Measurements from ENCODE around the gene UNC93B1. TPM values are rescaled to one million over a fixed set of nuclear protein-coding genes. Genes with fewer than 3 reads are reported as not detected.
"Not testable (repeated sequence)": the region's sequence is repeated elsewhere in the genome, so short reads cannot be mapped to it uniquely, and the experiment has no call there.

UNC93B1 gene
- total RNA-seq, 2 donors from 2014 or later = 51.9 to 52.8 TPM

DNA sequence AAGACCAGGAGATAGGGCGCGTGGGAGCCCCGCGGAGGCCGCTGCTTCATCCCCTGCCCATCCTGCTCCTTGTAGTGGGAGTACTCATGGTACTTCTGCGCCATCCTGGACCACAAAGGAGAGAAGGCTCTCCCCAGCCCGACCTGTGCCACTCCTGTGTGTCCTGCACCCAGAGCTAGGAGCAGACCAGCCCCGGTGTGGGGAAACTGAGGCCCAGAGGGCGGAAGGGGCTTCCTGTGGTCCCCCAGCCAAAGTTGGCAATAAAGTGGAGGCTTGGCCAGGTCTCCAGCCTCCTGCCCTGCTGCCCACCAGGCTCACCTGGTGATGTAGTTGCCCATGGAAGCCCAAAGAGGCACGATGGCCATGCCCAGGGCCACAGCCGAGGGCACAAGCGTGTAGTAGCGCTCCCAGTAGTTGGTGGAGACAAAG, 4.7 kb downstream of the UNC93B1 start:
- ATAC-seq = no peak
- no peak for DNase-seq
- intact Hi-C loops (cut with DNase I, micrococcal nuclease) = no loop called here

- ATAC-seq (no peak), DNase-seq (no peak)
- intact Hi-C loops (cut with DNase I, micrococcal nuclease) = no loop called here
Measured at GRCh38 chr11:67998150-67999045, 5.5 kb downstream of the UNC93B1 start.

GRCh38 chr11:67997475-67997921, 6.4 kb downstream of the UNC93B1 start:
- intact Hi-C loops (cut with DNase I, micrococcal nuclease) = no loop called here
- ATAC-seq = peak; percentile 50
- peak in 1 of 2 donors; percentile 61 for DNase-seq

- DNase-seq (peak; percentile 86 to 94), ATAC-seq (peak; percentile 93)
- intact Hi-C loops (cut with DNase I, micrococcal nuclease) = no loop called here
Measured at GRCh38 chr11:67996622-67997474, 7.0 kb downstream of the UNC93B1 start.

DNA sequence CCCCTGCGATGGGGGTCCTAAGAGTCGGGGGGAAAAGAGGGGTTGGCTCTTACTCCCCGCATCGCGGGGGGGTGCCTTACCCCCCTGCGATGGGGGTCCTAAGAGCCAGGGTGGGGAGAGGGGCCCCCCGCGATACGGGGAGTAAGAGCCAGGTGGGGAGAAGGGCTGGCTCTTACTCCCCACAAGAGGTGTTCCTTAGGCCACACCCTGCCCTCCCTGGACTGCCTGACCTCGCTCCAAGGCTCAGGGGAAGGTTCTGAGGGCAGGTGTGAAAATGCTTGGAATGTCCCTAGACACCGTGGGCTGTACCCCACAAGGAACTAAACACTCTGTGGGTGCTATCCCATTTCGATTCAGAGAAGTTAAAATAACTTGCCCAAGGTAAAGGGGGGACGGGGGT, 7.8 kb downstream of the UNC93B1 start:
- intact Hi-C loops (cut with DNase I, micrococcal nuclease) = no loop called here
- ATAC-seq (no peak), DNase-seq (no peak)

DNA sequence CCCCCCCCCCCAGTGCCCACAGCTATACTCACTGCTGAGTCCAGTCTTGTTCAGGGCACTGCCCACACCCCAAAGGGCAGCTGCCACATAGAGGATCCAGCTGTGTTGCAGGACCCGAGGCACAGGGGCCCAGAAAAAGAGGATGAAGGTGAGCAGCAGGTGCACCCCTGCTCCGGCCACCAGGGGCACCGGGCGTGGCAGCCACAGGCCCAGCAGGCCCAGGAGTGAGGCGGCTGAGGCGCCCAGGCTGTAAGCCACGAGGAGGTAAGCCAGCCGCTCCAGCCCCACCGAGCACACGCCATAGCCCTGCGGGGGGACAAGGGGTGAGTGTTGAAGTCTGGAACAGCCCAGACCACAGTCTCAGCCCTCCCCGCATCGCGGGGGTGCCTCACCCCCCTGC, 8.3 kb downstream of the UNC93B1 start:
- DNase-seq = not testable (repeated sequence)

GRCh38 chr11:67995129-67995528, 8.8 kb downstream of the UNC93B1 start:
- DNase-seq; intact Hi-C loops (cut with DNase I, micrococcal nuclease); ATAC-seq: not testable (repeated sequence)

More for the DNA sequence above, 8.3 kb downstream of the UNC93B1 start:
- intact Hi-C loops (cut with DNase I, micrococcal nuclease); ATAC-seq: not testable (repeated sequence)

GRCh38 chr11:67994387-67994786, 9.5 kb downstream of the UNC93B1 start:
- DNase-seq; ATAC-seq; intact Hi-C loops (cut with DNase I, micrococcal nuclease): not testable (repeated sequence)

DNA sequence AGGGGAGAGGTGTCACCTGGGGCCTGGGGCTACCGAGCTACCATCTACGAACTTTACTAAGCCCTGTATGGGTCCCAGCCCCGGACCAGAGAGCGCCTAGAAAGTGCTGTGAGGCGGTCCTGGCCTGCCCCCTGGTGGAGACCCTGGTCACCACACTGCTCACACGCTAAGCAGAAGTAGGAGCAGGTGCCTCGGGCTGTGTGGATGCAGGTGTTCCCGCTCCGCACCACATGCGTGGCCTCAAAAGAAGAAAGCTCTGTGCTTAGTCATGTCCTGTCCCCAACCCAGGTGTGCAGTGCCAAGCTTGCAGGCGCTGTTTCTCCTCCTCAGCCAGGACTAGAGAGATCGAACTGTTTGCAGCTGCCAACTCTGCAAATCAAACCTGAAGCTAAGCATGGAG, 10.1 kb downstream of the UNC93B1 start:
- intact Hi-C loops (cut with DNase I, micrococcal nuclease); ATAC-seq: not testable (repeated sequence)
- DNase-seq = peak; percentile 49 to 56

DNA sequence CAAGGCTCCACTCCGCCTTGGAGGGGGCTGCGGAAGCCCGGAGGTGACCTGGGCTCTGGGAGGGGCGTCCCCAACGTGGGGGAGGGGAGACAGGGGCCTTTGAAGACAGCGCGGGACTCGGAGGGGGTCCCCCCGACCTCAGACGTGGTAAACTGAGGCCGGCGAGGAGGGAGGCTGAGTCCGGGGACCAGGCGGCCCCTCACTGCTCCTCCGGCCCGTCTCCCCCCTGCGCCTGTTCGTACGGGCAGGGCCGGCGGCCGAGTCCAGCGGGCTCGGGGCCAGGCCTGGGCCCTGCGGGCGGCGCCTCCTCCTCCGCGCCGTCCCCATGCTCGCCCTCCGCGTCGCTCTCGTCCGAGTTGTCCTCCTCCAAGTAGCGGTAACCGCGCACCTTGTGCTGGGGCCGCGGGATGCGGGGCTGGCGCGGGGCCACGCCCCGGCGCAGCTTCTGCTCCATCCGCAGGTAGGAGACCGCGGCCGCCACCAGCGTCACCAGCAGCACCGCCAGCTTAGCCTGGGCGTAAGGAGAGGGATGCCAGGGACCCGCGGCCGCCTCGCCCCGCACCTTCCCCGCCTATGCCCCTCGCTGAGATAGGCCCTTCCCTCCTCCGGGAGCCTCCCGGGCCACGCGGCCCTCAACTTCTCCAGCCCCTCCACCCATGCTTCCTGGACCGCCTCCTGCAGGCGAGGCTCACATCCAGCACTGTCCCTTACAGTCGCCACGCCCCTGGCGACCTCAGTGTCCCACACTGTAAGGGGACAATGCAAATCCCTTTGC, 12.4 kb downstream of the UNC93B1 start:
- DNase-seq; intact Hi-C loops (cut with DNase I, micrococcal nuclease); ATAC-seq: not testable (repeated sequence)

- ATAC-seq = peak; percentile 82
- intact Hi-C loops (cut with DNase I, micrococcal nuclease) = not testable (repeated sequence)
- peak in 1 of 2 donors; percentile 32 for DNase-seq
Measured at GRCh38 chr11:67990546-67991346, 13.2 kb downstream of the UNC93B1 start.

- DNase-seq; ATAC-seq; intact Hi-C loops (cut with DNase I, micrococcal nuclease): not testable (repeated sequence)
Measured at GRCh38 chr11:67985302-67985701, 18.6 kb downstream of the UNC93B1 start.

- DNase-seq (no peak), ATAC-seq (no peak)
- intact Hi-C loops (cut with DNase I, micrococcal nuclease) = no loop called here
Measured at GRCh38 chr11:67983951-67984350, 19.9 kb downstream of the UNC93B1 start.

DNA sequence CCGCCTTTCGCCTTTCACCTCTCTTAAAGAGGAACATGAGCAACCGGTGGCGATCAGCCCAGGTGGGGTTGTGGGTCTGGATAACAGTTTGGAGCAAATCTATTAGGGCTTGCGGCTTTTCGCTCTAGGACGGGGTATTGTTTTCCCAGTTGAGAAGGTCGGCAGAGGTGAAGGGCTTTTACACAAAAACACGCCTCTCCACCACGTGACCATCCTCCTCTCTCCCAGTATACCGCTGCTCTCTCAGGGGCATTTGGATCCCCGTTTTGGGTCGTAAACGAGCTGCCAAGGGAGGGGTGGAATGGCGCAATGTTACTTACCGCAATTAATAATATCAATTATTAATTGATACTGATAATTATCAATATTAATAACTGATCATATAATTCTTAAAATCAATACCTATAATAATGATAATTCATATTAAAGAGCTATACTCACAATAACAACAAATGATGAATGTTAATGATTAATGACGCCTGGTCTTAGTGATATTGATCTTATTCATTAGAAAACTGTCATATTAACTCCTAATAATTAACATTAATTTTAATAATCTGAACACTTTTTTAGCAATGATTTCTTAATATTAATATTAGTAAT, 21.5 kb downstream of the UNC93B1 start:
- intact Hi-C loops (cut with DNase I, micrococcal nuclease); DNase-seq; ATAC-seq: not testable (repeated sequence)

GRCh38 chr11:67981226-67981625, 22.7 kb downstream of the UNC93B1 start:
- intact Hi-C loops (cut with DNase I, micrococcal nuclease); ATAC-seq; DNase-seq: not testable (repeated sequence)

- intact Hi-C loops (cut with DNase I, micrococcal nuclease) = not testable (repeated sequence)
- DNase-seq (peak; percentile 55 to 67), ATAC-seq (peak; percentile 72)
Measured at GRCh38 chr11:67978766-67979418, 25.0 kb downstream of the UNC93B1 start.

DNA sequence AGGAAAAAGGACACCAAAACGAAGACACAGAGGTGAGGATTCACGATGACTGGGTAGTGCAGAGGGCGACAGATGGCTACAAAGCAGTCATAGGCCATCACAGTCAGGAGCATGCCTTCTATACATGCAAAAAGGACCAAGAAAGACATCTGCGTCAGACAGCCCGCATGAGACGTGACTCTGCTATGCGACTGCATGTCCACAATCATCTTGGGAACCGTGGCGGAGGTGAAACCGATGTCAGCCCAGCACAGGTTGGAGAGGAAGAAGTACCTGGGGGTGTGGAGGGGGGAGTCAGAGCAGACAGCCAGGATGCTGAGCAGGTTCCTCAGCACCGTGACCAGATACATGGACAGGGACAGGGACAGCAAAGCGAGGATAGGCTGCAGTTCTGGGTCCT, 29.2 kb downstream of the UNC93B1 start:
- intact Hi-C loops (cut with DNase I, micrococcal nuclease); ATAC-seq; DNase-seq: not testable (repeated sequence)
